OCI-LY1 (cell line): ENCODE results near the gene BAIAP2L1.
A peak's percentile ranks its signal among the peaks of the same experiment; 100 is the strongest.

Experiments used
- H2AFZ ChIP-seq: fragments of 200-600 bp; sonication (generic), shearing (Covaris generic); 2 replicates; pipeline ENCODE4 v1.6.0; 2014; ENCODE audit warnings: antibody characterized with exemption, mild to moderate bottlenecking, low read length
- H3F3A ChIP-seq: fragments of 200-600 bp; sonication (generic), shearing (Covaris generic); 2 replicates; pipeline ENCODE4 v1.6.0; 2014; ENCODE audit warnings: mild to moderate bottlenecking, antibody characterized with exemption, low read length, moderate library complexity; ENCODE audit not compliant: insufficient read depth
- H3K27ac ChIP-seq: fragments of 200-600 bp; sonication (generic); 2 replicates; pipeline ENCODE4 v1.5.1; 2014; ENCODE audit warnings: low read length, mixed run types, mild to moderate bottlenecking, low read depth; ENCODE audit not compliant: poor library complexity, severe bottlenecking
- H3K27me3 ChIP-seq: fragments of 200-600 bp; sonication (generic); 2 replicates; pipeline ENCODE4 v1.6.0; 2014; ENCODE audit warnings: antibody characterized with exemption, mild to moderate bottlenecking, low read length, moderate library complexity; ENCODE audit not compliant: insufficient read depth
- H3K36me3 ChIP-seq: fragments of 200-600 bp; sonication (generic); 2 replicates; pipeline ENCODE4 v1.6.1; 2014; ENCODE audit warnings: mild to moderate bottlenecking, antibody characterized with exemption, low read length, moderate library complexity, mixed read lengths; ENCODE audit not compliant: insufficient read depth
- H3K4me1 ChIP-seq: fragments of 200-600 bp; sonication (generic); 2 replicates; pipeline ENCODE4 v1.5.1; 2014; ENCODE audit warnings: mild to moderate bottlenecking, low read length, moderate library complexity; ENCODE audit not compliant: insufficient read depth, severe bottlenecking
- H3K4me2 ChIP-seq: fragments of 200-600 bp; sonication (generic), shearing (Covaris generic); 2 replicates; pipeline ENCODE4 v1.6.1; 2014; ENCODE audit warnings: low read length
- H3K4me3 ChIP-seq: fragments of 200-600 bp; sonication (generic); 2 replicates; pipeline ENCODE4 v1.5.1; 2014; ENCODE audit warnings: low read length, low read depth, mild to moderate bottlenecking, mixed read lengths; ENCODE audit not compliant: poor library complexity, severe bottlenecking
- H3K79me2 ChIP-seq: fragments of 200-600 bp; shearing (Covaris generic); 2 replicates; pipeline ENCODE4 v1.6.1; 2016; ENCODE audit warnings: mixed run types, low read length, mixed read lengths; ENCODE audit not compliant: insufficient read depth
- H3K9ac ChIP-seq: fragments of 200-600 bp; sonication (generic), shearing (Covaris generic); 2 replicates; pipeline ENCODE4 v1.6.1; 2014; ENCODE audit warnings: mild to moderate bottlenecking, low read length, mixed read lengths
- H3K9me2 ChIP-seq: fragments of 200-600 bp; sonication (generic), shearing (Covaris generic); 2 replicates; pipeline ENCODE4 v1.6.1; 2014; ENCODE audit warnings: low read depth, mild to moderate bottlenecking, low read length, mixed read lengths
- H3K9me3 ChIP-seq: fragments of 200-600 bp; shearing (Covaris generic); 2 replicates; pipeline ENCODE4 v1.6.1; 2014; ENCODE audit warnings: low read length, mixed read lengths
- H4K20me1 ChIP-seq: fragments of 200-600 bp; sonication (generic), shearing (Covaris generic); 2 replicates; pipeline ENCODE4 v1.6.0; 2016; ENCODE audit warnings: mild to moderate bottlenecking, low read length; ENCODE audit not compliant: insufficient read depth
- EZH2 ChIP-seq: fragments of 200-600 bp; sonication (generic), shearing (Covaris generic); IDR thresholded peaks from 2 replicates; pipeline ENCODE4 v1.8.0; 2017; ENCODE audit warnings: borderline replicate concordance, mixed run types, mild to moderate bottlenecking, antibody characterized with exemption, low read length, moderate library complexity, mixed read lengths
- TF ChIP-seq, protein P1 (sequence below): fragments of 200-600 bp; sonication (generic), shearing (Covaris generic); IDR thresholded peaks from 2 replicates; pipeline ENCODE4 v1.5.1; 2017; ENCODE audit warnings: mild to moderate bottlenecking, antibody characterized with exemption, low read length, moderate library complexity, mixed read lengths

The BAIAP2L1 gene

DNA sequence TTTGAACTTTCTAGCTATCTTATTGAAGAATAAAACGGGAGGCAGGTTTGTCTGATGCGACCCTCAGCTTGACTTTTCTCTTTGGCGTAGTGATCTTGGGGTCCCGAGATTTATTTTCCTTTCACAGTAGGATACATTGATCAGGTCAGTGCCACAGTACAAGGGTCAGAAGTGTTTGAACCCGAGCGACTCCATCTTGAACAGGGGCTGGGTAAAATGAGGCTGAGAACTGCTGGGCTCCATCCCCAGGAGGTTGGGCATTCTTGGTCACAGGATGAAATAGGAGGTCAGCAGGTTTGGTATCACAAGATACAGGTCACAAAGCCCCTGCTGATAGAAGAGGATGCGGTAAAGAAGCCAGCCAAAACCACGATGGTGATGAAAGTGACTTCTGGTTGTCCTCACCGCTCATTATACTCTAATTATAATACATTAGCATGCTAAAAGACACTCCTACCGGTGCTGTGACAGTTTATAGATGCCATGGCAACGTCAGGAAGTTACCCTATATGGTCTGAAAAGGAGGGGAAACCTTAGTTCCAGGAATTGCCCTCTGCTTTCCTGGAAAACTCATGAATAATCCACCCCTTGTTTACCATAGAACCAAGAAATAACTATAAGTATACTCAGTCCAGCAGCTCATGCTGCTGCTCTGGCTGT, 145.8 kb downstream of the BAIAP2L1 start:
- Histone ChIP-seq H4K20me1 (no peaks in the 10 kb centered on the region), H3K4me2 (no peak overlapping the region), H3K9me2 (no peaks in the 10 kb centered on the region), H3K36me3 (peaks cover 23% of the 10 kb centered on the region), H3K4me3 (no peak overlapping the region), H2AFZ (no peak overlapping the region), H3K27me3 (no peaks in the 10 kb centered on the region), H3K27ac (no peak overlapping the region), H3K4me1 (peaks cover 26% of the 10 kb centered on the region), H3K9ac (no peak overlapping the region), H3F3A (no peaks in the 10 kb centered on the region), H3K9me3 (no peaks in the 10 kb centered on the region; the same call in 1 of the 2 replicates), H3K79me2 (peaks cover 6% of the 10 kb centered on the region)
- TF ChIP-seq, protein P1, sequence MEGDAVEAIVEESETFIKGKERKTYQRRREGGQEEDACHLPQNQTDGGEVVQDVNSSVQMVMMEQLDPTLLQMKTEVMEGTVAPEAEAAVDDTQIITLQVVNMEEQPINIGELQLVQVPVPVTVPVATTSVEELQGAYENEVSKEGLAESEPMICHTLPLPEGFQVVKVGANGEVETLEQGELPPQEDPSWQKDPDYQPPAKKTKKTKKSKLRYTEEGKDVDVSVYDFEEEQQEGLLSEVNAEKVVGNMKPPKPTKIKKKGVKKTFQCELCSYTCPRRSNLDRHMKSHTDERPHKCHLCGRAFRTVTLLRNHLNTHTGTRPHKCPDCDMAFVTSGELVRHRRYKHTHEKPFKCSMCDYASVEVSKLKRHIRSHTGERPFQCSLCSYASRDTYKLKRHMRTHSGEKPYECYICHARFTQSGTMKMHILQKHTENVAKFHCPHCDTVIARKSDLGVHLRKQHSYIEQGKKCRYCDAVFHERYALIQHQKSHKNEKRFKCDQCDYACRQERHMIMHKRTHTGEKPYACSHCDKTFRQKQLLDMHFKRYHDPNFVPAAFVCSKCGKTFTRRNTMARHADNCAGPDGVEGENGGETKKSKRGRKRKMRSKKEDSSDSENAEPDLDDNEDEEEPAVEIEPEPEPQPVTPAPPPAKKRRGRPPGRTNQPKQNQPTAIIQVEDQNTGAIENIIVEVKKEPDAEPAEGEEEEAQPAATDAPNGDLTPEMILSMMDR = no peak
- TF ChIP-seq EZH2 = no peak

DNA sequence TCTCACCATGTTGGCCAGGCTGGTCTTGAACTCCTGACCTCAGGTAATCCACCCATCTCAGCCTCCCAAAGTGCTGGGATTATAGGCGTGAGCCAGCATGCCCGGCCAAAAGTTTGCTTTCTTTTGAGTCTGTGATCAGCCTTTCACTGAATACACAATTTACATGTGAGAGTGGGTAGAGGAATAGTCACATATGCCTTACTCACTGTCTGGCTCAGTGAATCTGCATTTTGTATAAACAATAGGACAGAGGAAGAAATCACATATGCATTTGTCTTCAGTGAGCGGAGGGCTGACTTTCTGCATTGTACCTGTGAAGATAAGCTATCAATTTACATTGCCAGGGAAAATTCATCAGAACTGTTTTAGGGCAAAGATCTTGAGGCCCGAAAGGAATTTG, 146.4 kb downstream of the BAIAP2L1 start:
- TF ChIP-seq, protein P1 = no peak
- no peak for TF ChIP-seq EZH2
- Histone ChIP-seq H3K9me2 (no peaks in the 10 kb centered on the region), H3K27ac (no peak overlapping the region), H3K36me3 (peaks cover 25% of the 10 kb centered on the region; the same call in 1 of the 2 replicates), H3K27me3 (no peaks in the 10 kb centered on the region), H3K4me1 (peaks cover 27% of the 10 kb centered on the region), H3K9me3 (no peaks in the 10 kb centered on the region; the same call in 1 of the 2 replicates), H3K4me2 (no peak overlapping the region), H3K4me3 (no peak overlapping the region), H2AFZ (no peak overlapping the region), H4K20me1 (no peaks in the 10 kb centered on the region), H3F3A (no peaks in the 10 kb centered on the region), H3K79me2 (peaks cover 6% of the 10 kb centered on the region), H3K9ac (no peak overlapping the region)

DNA sequence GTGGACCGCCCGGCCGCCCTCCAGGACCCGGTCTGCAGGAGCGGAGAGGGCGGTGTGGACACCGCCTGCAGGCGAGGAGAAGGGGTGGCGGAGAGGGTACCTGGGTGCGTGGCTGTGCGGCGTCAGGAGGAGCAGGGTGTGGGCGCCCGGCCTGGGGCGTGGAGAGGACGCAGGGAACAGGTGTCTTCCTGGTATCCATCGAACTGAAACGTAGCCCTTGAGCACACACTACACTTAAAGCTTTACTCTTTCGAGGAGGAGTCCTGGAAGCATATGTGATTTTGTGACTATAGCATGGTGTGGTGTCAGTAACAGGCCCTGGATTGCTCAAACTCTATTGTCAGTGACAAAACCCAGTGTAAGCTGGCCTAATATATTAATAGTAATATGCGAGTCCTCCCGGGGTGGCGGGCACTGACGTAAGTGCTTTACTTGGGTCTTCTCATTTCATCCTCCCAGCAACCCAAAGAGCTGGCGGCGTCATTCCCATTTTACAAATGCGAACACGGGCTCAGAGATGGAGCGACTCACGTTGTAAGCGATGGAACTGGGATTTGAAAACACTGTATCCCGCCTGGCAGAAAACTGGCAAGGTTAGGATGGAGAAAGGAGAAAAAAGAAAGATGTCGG, 148.3 kb downstream of the BAIAP2L1 start:
- Histone ChIP-seq H3K4me1 (peaks cover 27% of the 10 kb centered on the region), H3F3A (no peaks in the 10 kb centered on the region), H3K36me3 (peaks cover 15% of the 10 kb centered on the region; the same call in 1 of the 2 replicates), H3K4me2 (peak overlapping the region; percentile 93), H3K9me3 (no peaks in the 10 kb centered on the region), H3K79me2 (peaks cover 6% of the 10 kb centered on the region), H3K9ac (peak overlapping the region; percentile 76), H3K27me3 (no peaks in the 10 kb centered on the region), H3K27ac (no peak overlapping the region), H2AFZ (no peak overlapping the region), H3K9me2 (no peaks in the 10 kb centered on the region), H4K20me1 (no peaks in the 10 kb centered on the region), H3K4me3 (peak overlapping the region; percentile 83)
- TF ChIP-seq, protein P1 = no peak
- no peak for TF ChIP-seq EZH2
